Measurements from ENCODE around the gene BRK1. TPM values are rescaled to one million over a fixed set of nuclear protein-coding genes. Genes with fewer than 3 reads are reported as not detected.

Gene BRK1
- total and polyA plus RNA-seq, 9 of the 15 experiments (the other 6 are each of a cell fraction or from before 2014, with no cell fraction given): 105 to 634 (median 250) TPM

- no peak for TF ChIP-seq ZNF407 (IDR thresholded peaks at IDR 0.05; ENCODE audit: low read depth)
- no peak for TF ChIP-seq ZNF232 (CRISPR knock-in tag; IDR thresholded peaks at IDR 0.05)
- TF ChIP-seq ZNF699 (CRISPR knock-in tag; IDR thresholded peaks at IDR 0.05; ENCODE audit: insufficient replicate concordance): no peak
- TF ChIP-seq ZNF395 (CRISPR knock-in tag; IDR thresholded peaks at IDR 0.05): no peak
- no peak for TF ChIP-seq RERE (CRISPR knock-in tag; IDR thresholded peaks at IDR 0.05; ENCODE audit: borderline replicate concordance)
- TF ChIP-seq MEF2D (tag; conservative IDR thresholded peaks at IDR 0.05; ENCODE audit: low read depth): no peak
- no peak for TF ChIP-seq ZNF696 (CRISPR knock-in tag; conservative IDR thresholded peaks at IDR 0.05)
- peak; percentile 64 for TF ChIP-seq EP300 (IDR thresholded peaks at IDR 0.05; ENCODE audit: low read length)
- TF ChIP-seq RFX7 (CRISPR knock-in tag; IDR thresholded peaks at IDR 0.05): no peak
- TF ChIP-seq FOXP1 (CRISPR knock-in tag; IDR thresholded peaks at IDR 0.05): peak; percentile 52
- TF ChIP-seq RNF2 (IDR thresholded peaks at IDR 0.05): no peak; the same call in 1 of the 2 replicates
- TF ChIP-seq RBM15 (IDR thresholded peaks at IDR 0.05; ENCODE audit: insufficient read depth, low read length): no peak
Observed at GRCh38 chr3:10142707-10143560, 27.5 kb downstream of the BRK1 start (continued).

All from K562 (cell line).